ENCODE measurements around the gene MYH11.

MYH11 gene

GRCh38 chr16:15760129-15760528 lies 96.7 kb downstream of the MYH11 start:
- no peak for TF ChIP-seq CTCF (IDR thresholded peaks at IDR 0.05; ENCODE audit: low read depth, low read length)
- DNase-seq (ENCODE audit: low read depth in 2 of 2) = no peak
- H3K4me3 ChIP-seq (replicated peaks in 1 of 2; ENCODE audit: low read depth in 2 of 2, low read length in 2 of 2) = no peak overlapping the region

- no peak for TF ChIP-seq CTCF (IDR thresholded peaks at IDR 0.05; ENCODE audit: low read depth, low read length)
- H3K4me3 ChIP-seq (replicated peaks in 1 of 2; ENCODE audit: low read depth in 2 of 2, low read length in 2 of 2) = no peak overlapping the region
- DNase-seq (ENCODE audit: low read depth in 2 of 2) = no peak
These were observed 97.8 kb downstream of the MYH11 start for GRCh38 chr16:15759070-15759469.

GRCh38 chr16:15757630-15758251 lies 99.1 kb downstream of the MYH11 start:
- DNase-seq (ENCODE audit: low read depth in 2 of 2) = no peak
- TF ChIP-seq CTCF (IDR thresholded peaks at IDR 0.05; ENCODE audit: low read depth, low read length) = no peak

GRCh38 chr16:15757077-15757386 lies 99.8 kb downstream of the MYH11 start:
- H3K4me3 ChIP-seq (replicated peaks in 1 of 2; ENCODE audit: low read depth in 2 of 2, low read length in 2 of 2) = no peak overlapping the region
- TF ChIP-seq CTCF (IDR thresholded peaks at IDR 0.05; ENCODE audit: low read depth, low read length) = no peak
- DNase-seq (ENCODE audit: low read depth in 2 of 2) = no peak

More at GRCh38 chr16:15757630-15758251, 99.1 kb downstream of the MYH11 start:
- no peak overlapping the region for H3K4me3 ChIP-seq (replicated peaks in 1 of 2; ENCODE audit: low read depth in 2 of 2, low read length in 2 of 2)

- no peak for DNase-seq (ENCODE audit: low read depth in 2 of 2)
- H3K4me3 ChIP-seq (replicated peaks in 1 of 2; ENCODE audit: low read depth in 2 of 2, low read length in 2 of 2) = no peak overlapping the region
- no peak for TF ChIP-seq CTCF (IDR thresholded peaks at IDR 0.05; ENCODE audit: low read depth, low read length)
These were observed 101.8 kb downstream of the MYH11 start for GRCh38 chr16:15754821-15755534.

GRCh38 chr16:15752717-15753488 lies 103.9 kb downstream of the MYH11 start:
- TF ChIP-seq CTCF (IDR thresholded peaks at IDR 0.05; ENCODE audit: low read depth, low read length) = no peak
- DNase-seq (ENCODE audit: low read depth in 2 of 2) = no peak
- H3K4me3 ChIP-seq (replicated peaks in 1 of 2; ENCODE audit: low read depth in 2 of 2, low read length in 2 of 2) = no peak overlapping the region
